LNCaP clone FGC (cell line): Measurements from ENCODE around the gene PPM1L.

Experiments used
- DNase-seq: peaks from one replicate; pipeline ENCODE4 v3.0.0-alpha.2; 2011; ENCODE audit warnings: low read depth
- H3K4me3 ChIP-seq: 2 replicates; pipeline ENCODE4 v1.5.1; 2011; ENCODE audit warnings: mild to moderate bottlenecking, low read depth, low read length, control low read depth
- TF ChIP-seq, protein P1 (sequence below): IDR thresholded peaks from 2 replicates; pipeline ENCODE4 v1.5.1; 2012; ENCODE audit warnings: mild to moderate bottlenecking; ENCODE audit not compliant: control insufficient read depth, insufficient read depth; ENCODE audit errors: extremely low read depth

Gene PPM1L

DNA sequence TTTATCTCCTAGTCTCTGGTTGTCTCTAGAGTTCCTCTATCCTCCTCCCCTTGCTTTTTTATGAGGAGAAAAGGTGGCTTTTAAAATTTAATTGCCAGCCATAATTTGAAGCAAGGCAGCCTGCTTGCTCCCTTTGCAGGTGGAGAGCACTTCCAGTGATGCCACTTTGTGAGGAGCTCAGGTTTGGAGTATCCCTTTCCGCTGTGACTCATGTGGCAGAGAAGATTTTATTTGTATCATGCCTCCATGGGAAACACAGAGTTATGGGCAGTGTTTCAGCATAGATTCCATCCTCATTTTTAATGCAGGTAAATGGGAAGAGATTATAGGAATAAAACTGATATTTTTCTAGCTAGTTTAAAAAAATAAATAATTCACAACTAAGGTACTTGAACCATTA lies 7.0 kb downstream of the PPM1L start:
- no peak for DNase-seq
- TF ChIP-seq, protein P1, sequence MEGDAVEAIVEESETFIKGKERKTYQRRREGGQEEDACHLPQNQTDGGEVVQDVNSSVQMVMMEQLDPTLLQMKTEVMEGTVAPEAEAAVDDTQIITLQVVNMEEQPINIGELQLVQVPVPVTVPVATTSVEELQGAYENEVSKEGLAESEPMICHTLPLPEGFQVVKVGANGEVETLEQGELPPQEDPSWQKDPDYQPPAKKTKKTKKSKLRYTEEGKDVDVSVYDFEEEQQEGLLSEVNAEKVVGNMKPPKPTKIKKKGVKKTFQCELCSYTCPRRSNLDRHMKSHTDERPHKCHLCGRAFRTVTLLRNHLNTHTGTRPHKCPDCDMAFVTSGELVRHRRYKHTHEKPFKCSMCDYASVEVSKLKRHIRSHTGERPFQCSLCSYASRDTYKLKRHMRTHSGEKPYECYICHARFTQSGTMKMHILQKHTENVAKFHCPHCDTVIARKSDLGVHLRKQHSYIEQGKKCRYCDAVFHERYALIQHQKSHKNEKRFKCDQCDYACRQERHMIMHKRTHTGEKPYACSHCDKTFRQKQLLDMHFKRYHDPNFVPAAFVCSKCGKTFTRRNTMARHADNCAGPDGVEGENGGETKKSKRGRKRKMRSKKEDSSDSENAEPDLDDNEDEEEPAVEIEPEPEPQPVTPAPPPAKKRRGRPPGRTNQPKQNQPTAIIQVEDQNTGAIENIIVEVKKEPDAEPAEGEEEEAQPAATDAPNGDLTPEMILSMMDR = no peak
- H3K4me3 ChIP-seq = no peak overlapping the region

DNA sequence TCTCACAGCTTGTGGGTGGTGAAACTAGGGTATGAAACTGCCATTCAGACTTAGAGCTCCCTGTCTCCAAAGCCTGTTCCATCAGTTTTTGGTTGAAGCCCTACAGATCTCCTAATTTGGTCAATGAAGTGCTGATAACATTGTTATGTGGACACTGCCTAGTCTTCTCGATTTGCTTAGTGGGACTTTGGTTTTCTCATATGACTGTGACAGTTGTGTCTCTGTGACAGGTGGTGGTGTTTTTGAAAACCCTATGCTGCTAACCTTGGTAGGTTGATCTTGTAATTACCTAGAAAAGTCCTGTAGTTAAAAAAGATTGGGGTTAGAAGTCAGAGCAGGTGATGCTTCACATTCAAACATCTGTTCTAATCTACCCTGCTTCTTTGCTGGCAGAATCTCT lies 9.2 kb downstream of the PPM1L start:
- H3K4me3 ChIP-seq = no peak overlapping the region
- TF ChIP-seq, protein P1 = no peak
- DNase-seq = no peak

DNA sequence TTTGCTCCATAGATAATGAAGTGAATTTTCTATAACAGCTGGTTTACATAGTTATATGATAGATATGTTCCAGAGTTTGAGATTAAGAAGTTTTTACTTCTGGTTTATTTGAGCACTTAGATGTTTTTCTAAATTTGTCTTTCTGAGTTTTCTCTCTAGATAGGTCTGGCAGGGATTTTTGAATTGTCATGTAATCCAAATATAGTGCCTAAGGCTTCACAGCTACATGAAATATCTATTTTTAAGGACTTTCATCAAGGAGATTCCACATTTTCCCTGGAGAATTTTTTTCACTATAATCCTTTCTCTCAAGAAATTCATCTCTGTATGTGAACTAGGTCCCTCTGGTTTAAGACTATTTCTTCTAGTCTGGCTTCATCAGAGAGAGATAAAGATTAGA lies 12.0 kb downstream of the PPM1L start:
- H3K4me3 ChIP-seq = no peak overlapping the region
- no peak for DNase-seq
- TF ChIP-seq, protein P1 = no peak

DNA sequence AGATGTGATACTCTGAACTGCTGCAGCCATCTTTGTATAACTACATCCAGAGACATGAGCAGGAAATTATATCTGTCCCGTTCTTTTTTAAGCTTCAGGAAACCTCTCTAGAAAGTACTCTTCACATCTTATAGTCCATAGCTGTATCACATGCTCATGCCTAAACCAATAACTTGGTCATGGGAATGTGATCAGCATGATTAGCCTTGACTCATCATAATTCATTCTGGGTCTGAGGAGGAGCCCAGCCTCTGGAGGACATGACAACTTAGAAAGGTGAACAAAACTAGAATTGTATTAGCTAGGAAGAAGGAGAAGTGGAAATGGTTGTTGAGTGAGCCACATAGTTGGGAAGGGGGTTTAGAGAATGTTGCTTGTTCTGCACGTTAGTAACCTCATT lies 12.9 kb downstream of the PPM1L start:
- H3K4me3 ChIP-seq = no peak overlapping the region
- TF ChIP-seq, protein P1 = no peak
- no peak for DNase-seq

DNA sequence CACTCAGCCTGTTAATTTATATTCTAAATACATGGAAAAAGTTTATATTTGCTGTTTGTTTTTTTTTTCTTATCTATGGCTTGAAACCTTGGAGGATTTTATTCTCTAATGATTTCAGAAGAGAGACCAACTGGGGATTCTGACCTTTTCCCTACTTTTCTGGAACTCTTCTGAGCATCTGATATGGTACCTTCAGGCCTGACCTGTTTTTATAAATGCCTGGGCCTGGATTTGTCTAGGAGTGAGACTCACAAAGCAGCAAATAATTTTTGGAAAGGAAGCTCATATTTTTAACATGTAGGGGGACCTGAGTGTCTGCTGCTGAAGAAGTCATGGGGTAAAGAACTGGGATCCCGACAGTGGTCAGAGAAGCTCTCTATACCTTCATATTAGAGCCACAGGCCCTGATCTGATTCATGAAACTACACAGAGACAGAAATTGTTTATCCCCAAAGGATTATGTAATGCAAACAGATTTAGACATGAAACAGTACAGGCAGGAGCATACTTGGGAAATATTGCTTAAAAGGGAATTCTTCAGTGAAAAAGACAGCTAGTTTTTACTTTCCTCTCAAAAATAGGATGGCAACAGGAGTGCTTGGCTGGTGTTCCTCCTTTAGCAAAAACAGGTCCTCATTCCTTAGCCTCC lies 15.9 kb downstream of the PPM1L start:
- no peak for DNase-seq
- no peak overlapping the region for H3K4me3 ChIP-seq
- TF ChIP-seq, protein P1 = no peak

DNA sequence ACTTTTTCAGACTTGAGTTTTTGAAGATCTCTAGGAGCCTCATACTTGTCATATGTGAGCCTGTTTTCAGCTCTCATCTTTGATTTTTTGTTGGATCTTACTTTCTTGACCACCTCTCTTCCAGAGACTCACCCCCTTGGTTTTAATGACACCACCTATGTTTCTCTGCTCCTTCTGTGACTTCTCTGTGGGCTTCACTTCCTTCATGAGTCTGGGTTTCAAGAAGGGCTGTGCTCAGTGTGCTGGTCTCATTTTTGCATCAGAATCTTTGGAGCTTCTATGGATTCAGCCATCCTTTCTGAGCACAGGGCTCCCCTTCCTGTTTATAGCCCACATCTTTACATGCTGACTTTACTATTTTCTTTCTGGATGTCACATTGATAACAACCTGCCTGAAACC lies 17.7 kb downstream of the PPM1L start:
- TF ChIP-seq, protein P1 = no peak
- no peak overlapping the region for H3K4me3 ChIP-seq
- no peak for DNase-seq

DNA sequence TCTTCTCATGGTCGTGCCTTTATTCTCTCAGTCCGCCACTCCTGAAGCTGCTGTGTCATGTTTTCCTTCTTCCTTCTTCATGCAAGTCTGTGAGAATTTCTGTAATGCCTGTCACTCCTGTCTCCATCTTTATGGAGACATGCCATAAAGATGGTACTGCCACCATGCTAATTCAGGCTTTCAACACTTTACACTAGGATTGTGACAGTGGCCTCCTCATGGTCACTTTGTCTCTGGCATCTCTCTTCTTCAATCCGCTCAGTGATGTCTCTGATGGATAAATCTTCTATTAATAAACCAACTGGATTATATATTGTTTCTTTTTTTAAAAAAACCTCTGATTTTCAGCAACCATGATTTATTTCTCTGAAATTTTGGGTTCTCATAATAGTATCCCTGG lies 18.1 kb downstream of the PPM1L start:
- H3K4me3 ChIP-seq = no peak overlapping the region
- TF ChIP-seq, protein P1 = no peak
- DNase-seq = no peak
